Measurements from ENCODE around the gene DCPS.

DNA sequence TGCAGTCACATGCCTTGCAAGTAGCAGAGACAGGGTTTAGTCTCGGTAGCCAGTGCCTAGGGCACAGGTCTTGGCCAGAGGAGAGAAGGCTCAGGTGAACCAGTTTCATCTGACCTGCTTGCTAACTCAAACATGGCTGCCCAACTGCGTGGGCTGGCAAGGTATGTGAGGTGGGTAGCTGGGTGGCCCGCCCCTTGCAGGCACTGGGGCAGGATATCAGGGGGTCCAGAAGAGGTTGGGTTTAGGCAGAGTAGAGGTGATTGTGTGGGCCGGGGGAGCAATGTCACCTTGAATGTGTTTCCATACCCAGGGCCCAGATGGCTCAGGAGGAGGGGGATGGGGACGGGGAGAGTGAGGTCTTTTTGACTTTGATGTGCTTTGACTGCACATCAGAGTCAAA, 89.3 kb downstream of the DCPS start:
- TF ChIP-seq EZH2 (IDR thresholded peaks at IDR 0.05) (no peak), POLR2AphosphoS5 (IDR thresholded peaks at IDR 0.05; ENCODE audit: borderline replicate concordance, low read depth, low read length) (no peak)
